ENCODE results near the gene HDGFL3. TPM values are rescaled to one million over a fixed set of nuclear protein-coding genes. Genes with fewer than 3 reads are reported as not detected.

The HDGFL3 gene
- total and polyA plus RNA-seq, 2 experiments from 2014 or later, result 68.6 to 135 TPM

DNA sequence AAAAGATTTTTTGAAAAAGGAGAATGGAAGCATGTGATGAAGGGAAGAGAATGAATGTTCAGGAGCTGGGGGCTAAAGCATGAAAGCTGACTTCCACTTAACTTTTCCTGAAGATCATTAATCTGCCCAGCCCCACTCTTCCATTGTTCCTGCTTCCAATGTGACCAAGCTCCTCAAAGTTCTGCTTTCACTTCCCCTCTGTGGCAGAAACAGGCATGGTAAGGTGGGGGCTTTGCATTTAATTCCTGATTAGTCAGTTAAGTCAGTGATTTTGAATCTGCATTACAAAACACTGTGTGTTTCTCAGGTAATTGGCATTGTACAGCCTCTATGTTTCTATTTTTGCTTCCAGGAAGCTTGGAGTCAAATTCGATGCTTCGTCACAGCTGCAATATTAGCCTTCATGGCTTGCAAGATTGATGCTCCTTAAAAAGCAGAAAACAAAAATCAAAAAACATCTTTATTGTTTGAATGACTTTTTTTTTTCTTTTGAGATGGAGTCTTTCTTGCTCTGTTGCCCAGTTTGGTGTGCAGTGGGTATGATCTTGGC is 107.5 kb downstream of the HDGFL3 start:
- no peak for DNase-seq (ENCODE audit: low spot score)
- Histone ChIP-seq H3K4me2 (no peak overlapping the region), H3K9me2 (ENCODE audit: insufficient read depth) (no peaks in the 10 kb centered on the region), H3K36me3 (ENCODE audit: insufficient read depth) (no peaks in the 10 kb centered on the region), H3K4me3 (no peak overlapping the region), H3K79me2 (replicated peaks; ENCODE audit: insufficient read depth) (no peaks in the 10 kb centered on the region), H4K20me1 (replicated peaks; ENCODE audit: insufficient read depth) (no peaks in the 10 kb centered on the region), H3F3A (replicated peaks; ENCODE audit: low read depth) (no peaks in the 10 kb centered on the region), H3K27me3 (ENCODE audit: insufficient read depth) (no peaks in the 10 kb centered on the region), H3K27ac (ENCODE audit: low read depth) (no peak overlapping the region), H2AFZ (no peak overlapping the region; the same call in 1 of the 2 replicates), H3K4me1 (ENCODE audit: insufficient read depth) (no peaks in the 10 kb centered on the region)
- Mint-ChIP-seq H3K4me1 (peaks cover 4% of the 10 kb centered on the region; the same call in 2 of the 3 replicates), H3K27ac (no peak overlapping the region), H3K27me3 (ENCODE audit: insufficient read depth, low read depth, poor library complexity) (peaks cover 9% of the 10 kb centered on the region), H3K4me3 (no peak overlapping the region), H3K9me3 (no peaks in the 10 kb centered on the region), H3K36me3 (ENCODE audit: low read depth) (no peaks in the 10 kb centered on the region)
- TF ChIP-seq, protein P1, sequence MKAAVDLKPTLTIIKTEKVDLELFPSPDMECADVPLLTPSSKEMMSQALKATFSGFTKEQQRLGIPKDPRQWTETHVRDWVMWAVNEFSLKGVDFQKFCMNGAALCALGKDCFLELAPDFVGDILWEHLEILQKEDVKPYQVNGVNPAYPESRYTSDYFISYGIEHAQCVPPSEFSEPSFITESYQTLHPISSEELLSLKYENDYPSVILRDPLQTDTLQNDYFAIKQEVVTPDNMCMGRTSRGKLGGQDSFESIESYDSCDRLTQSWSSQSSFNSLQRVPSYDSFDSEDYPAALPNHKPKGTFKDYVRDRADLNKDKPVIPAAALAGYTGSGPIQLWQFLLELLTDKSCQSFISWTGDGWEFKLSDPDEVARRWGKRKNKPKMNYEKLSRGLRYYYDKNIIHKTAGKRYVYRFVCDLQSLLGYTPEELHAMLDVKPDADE (IDR thresholded peaks at IDR 0.05), result no peak
- TF ChIP-seq REST (IDR thresholded peaks at IDR 0.05; ENCODE audit: unreplicated experiment) (no peak), STAT1 (IDR thresholded peaks at IDR 0.05; ENCODE audit: unreplicated experiment) (no peak), ZNF462 (CRISPR knock-in tag; IDR thresholded peaks at IDR 0.05) (no peak), JUNB (IDR thresholded peaks at IDR 0.05; ENCODE audit: unreplicated experiment) (no peak), ZNF331 (CRISPR knock-in tag; IDR thresholded peaks at IDR 0.05; ENCODE audit: low read depth) (no peak), ZNF114 (CRISPR knock-in tag; IDR thresholded peaks at IDR 0.05) (no peak), EZH2phosphoT487 (IDR thresholded peaks at IDR 0.05; ENCODE audit: unreplicated experiment) (no peak), EZH2 (IDR thresholded peaks at IDR 0.05; ENCODE audit: low read depth, unreplicated experiment) (no peak), NANOG (IDR thresholded peaks at IDR 0.05; ENCODE audit: borderline replicate concordance) (no peak), POLR2AphosphoS5 (IDR thresholded peaks at IDR 0.05; ENCODE audit: low read depth) (no peak), CREB1 (CRISPR knock-in tag; IDR thresholded peaks at IDR 0.05; ENCODE audit: low read depth) (no peak)
- TF ChIP-seq, protein P2, sequence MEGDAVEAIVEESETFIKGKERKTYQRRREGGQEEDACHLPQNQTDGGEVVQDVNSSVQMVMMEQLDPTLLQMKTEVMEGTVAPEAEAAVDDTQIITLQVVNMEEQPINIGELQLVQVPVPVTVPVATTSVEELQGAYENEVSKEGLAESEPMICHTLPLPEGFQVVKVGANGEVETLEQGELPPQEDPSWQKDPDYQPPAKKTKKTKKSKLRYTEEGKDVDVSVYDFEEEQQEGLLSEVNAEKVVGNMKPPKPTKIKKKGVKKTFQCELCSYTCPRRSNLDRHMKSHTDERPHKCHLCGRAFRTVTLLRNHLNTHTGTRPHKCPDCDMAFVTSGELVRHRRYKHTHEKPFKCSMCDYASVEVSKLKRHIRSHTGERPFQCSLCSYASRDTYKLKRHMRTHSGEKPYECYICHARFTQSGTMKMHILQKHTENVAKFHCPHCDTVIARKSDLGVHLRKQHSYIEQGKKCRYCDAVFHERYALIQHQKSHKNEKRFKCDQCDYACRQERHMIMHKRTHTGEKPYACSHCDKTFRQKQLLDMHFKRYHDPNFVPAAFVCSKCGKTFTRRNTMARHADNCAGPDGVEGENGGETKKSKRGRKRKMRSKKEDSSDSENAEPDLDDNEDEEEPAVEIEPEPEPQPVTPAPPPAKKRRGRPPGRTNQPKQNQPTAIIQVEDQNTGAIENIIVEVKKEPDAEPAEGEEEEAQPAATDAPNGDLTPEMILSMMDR (conservative IDR thresholded peaks at IDR 0.05; ENCODE audit: low read depth in 2 of 2), result no peak
- no peak for ATAC-seq
